Lung (tissue), 12 donors: Measurements from ENCODE around the gene DLL1. TPM values are rescaled to one million over a fixed set of nuclear protein-coding genes. Genes with fewer than 3 reads are reported as not detected.

Source experiments
- ATAC-seq: fragments of 200-7000 bp; cut with Tn5 transposase; one replicate; pipeline ENCODE4 v1.9.1; 2020; ENCODE audit warnings: moderate number of reproducible peaks; ENCODE audit not compliant: insufficient read depth, low FRiP score
- DNase-seq, 3 donors: peaks; one replicate each; pipeline ENCODE4 v3.0.0-alpha.2; 2013 to 2017
- H3K27ac ChIP-seq, 2 donors: one replicate each; pipeline ENCODE4 v1.5.1; 2013; ENCODE audit warnings: mild to moderate bottlenecking in 2 of 2, moderate library complexity in 2 of 2, control low read depth in 1 of 2, inconsistent platforms in 1 of 2, low read depth in 1 of 2, low read length in 1 of 2
- H3K27me3 ChIP-seq, 3 donors: one replicate each; pipeline ENCODE4 v1.5.1; 2013; ENCODE audit warnings: low read length in 2 of 3; ENCODE audit not compliant: control insufficient read depth in 3 of 3, insufficient read depth in 3 of 3
- H3K36me3 ChIP-seq, 4 donors: one replicate each; pipeline ENCODE4 v1.5.1; 2013; ENCODE audit warnings: low read length in 4 of 4, mild to moderate bottlenecking in 1 of 4, moderate library complexity in 1 of 4; ENCODE audit not compliant: control insufficient read depth in 4 of 4, insufficient read depth in 4 of 4
- H3K4me1 ChIP-seq, 5 donors: one replicate each; pipeline ENCODE4 v1.5.1; 2013; ENCODE audit warnings: low read length in 5 of 5, mild to moderate bottlenecking in 2 of 5, moderate library complexity in 1 of 5; ENCODE audit not compliant: control insufficient read depth in 5 of 5, insufficient read depth in 5 of 5
- H3K4me3 ChIP-seq: one replicate; pipeline ENCODE4 v1.5.1; 2013; ENCODE audit warnings: mild to moderate bottlenecking, control low read depth, moderate library complexity
- H3K9ac ChIP-seq, 2 donors: one replicate each; pipeline ENCODE4 v1.5.1; 2013; ENCODE audit warnings: low read length in 2 of 2, control low read depth in 1 of 2; ENCODE audit not compliant: insufficient read depth in 1 of 2
- H3K9me3 ChIP-seq, 4 donors: one replicate each; pipeline ENCODE4 v1.5.1; 2013; ENCODE audit warnings: low read length in 3 of 4, mild to moderate bottlenecking in 1 of 4, moderate library complexity in 1 of 4; ENCODE audit not compliant: control insufficient read depth in 4 of 4, insufficient read depth in 3 of 4
- WGBS, 2 donors: extraction: QIAGEN DNeasy Blood & Tissue Kit; methylation state at CpG; one replicate each; pipeline ENCODE4 v1.1.7; 2013; 5-methylcytosine and 5-hydroxymethylcytosine counted together
- polyA plus RNA-seq, 2 donors: library from polyadenylated mRNA; stranded (reverse); fragments of 200-250 nt; gene quantifications; one replicate each; pipeline ENCODE4 v1.2.1, GENCODE V29; 2013
- total RNA-seq, 2 donors: library from RNA; depleted of rRNA in 1 of 2; stranded (reverse); fragments of >200 nt in 1 of 2; gene quantifications; one replicate each; pipeline ENCODE4 v1.2.1, GENCODE V29; 2014 to 2021
- TF ChIP-seq, protein P1 (sequence below): IDR thresholded peaks from 2 replicates; pipeline ENCODE4 v1.5.1; 2012; ENCODE audit warnings: mild to moderate bottlenecking; ENCODE audit errors: control extremely low read depth, extremely low read depth
- donor health status: control.
- donor health status: control.
- donor health status: Bipolar disorder and iron deficiency.
- donor health status: healthy.
- donor health status: DM: yes; HTN: yes; CAD: no.

Gene DLL1
- total and polyA plus RNA-seq, 4 donors = 6.2 to 16.9 (median 13.2) TPM

GRCh38 chr6:170264086-170264485 is 26.8 kb downstream of the DLL1 start:
- H3K36me3 ChIP-seq = no peaks in the 10 kb centered on the region
- TF ChIP-seq, protein P1, sequence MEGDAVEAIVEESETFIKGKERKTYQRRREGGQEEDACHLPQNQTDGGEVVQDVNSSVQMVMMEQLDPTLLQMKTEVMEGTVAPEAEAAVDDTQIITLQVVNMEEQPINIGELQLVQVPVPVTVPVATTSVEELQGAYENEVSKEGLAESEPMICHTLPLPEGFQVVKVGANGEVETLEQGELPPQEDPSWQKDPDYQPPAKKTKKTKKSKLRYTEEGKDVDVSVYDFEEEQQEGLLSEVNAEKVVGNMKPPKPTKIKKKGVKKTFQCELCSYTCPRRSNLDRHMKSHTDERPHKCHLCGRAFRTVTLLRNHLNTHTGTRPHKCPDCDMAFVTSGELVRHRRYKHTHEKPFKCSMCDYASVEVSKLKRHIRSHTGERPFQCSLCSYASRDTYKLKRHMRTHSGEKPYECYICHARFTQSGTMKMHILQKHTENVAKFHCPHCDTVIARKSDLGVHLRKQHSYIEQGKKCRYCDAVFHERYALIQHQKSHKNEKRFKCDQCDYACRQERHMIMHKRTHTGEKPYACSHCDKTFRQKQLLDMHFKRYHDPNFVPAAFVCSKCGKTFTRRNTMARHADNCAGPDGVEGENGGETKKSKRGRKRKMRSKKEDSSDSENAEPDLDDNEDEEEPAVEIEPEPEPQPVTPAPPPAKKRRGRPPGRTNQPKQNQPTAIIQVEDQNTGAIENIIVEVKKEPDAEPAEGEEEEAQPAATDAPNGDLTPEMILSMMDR = no peak
- H3K27ac ChIP-seq = no peak overlapping the region
- 87 to 94% methylated on average over 7 of the region's 7 CpGs for WGBS, 2 donors
- H3K9ac ChIP-seq = no peak overlapping the region
- peaks cover 0 to 16% (median 0%) of the 10 kb centered on the region in 3 donors for H3K27me3 ChIP-seq
- peaks cover 0 to 34% (median 8%) of the 10 kb centered on the region in 5 donors for H3K4me1 ChIP-seq
- H3K9me3 ChIP-seq = no peaks in the 10 kb centered on the region
- DNase-seq (no peak), ATAC-seq (no peak)
- H3K4me3 ChIP-seq = no peak overlapping the region

DNA sequence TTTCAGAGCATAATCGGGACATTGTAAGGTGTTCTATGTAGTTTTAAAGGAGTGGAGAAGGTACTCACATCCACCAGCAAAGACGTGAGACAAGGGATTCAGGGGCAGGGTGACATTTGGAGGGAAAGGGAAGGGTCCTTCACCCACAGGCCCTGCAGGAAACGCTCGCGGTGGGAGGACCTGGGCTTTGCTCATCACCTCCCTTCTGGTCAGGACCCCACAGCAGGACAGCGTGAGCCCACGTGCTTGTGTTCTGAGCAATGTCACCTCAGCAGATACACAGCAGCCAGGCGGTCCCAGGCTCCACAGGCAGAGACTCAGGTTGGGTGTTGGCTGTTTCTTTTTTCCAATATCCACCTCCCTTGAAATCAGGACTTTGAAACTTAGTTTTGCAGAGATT is 27.5 kb downstream of the DLL1 start:
- no peak overlapping the region for H3K27ac ChIP-seq
- H3K36me3 ChIP-seq = no peaks in the 10 kb centered on the region
- DNase-seq (no peak), ATAC-seq (no peak)
- H3K9me3 ChIP-seq = no peaks in the 10 kb centered on the region
- WGBS, 2 donors = 89 to 90% methylated on average over 8 of the region's 8 CpGs
- TF ChIP-seq, protein P1 = no peak
- H3K27me3 ChIP-seq = peaks cover 0 to 16% (median 0%) of the 10 kb centered on the region in 3 donors
- H3K4me3 ChIP-seq = no peak overlapping the region
- peaks cover 0 to 31% (median 8%) of the 10 kb centered on the region in 5 donors for H3K4me1 ChIP-seq
- no peak overlapping the region for H3K9ac ChIP-seq

DNA sequence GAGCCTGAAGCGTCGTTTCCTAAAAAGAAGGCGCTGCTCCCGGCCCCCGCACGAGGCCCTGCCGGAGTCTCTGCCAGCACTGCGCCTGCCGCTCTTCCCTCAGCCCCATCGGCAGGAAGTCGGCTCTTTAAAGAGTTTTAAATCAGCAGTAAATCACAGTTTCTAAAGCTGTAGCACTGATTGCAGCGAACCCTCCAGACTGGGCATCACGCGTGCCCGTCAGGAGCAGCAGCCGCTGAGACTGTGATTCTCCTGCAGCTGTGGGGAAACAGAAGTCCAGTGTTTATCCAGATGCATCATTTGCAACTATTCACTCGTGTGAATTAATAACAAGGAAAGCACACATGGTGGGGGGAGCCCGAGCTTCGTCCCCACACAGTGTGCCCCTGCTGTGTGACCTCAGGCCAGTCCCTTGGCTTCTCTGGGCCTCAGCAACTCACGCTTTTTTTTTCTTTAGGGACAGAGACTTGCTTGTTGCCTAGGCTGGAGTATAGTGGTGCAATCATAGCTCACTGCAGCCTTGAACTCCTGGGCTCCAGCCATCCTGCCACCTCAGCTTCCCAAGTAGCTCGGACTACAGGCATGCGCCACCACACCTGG is 28.3 kb downstream of the DLL1 start:
- H3K9me3 ChIP-seq = no peaks in the 10 kb centered on the region
- H3K4me3 ChIP-seq = no peak overlapping the region
- no peak overlapping the region for H3K27ac ChIP-seq
- TF ChIP-seq, protein P1 = no peak
- H3K36me3 ChIP-seq = no peaks in the 10 kb centered on the region
- no peak overlapping the region for H3K9ac ChIP-seq
- ATAC-seq = no peak
- H3K4me1 ChIP-seq = peaks cover 0 to 31% (median 8%) of the 10 kb centered on the region in 5 donors
- WGBS, 2 donors = 61 to 71% methylated on average over 22 of the region's 22 CpGs
- peaks cover 0 to 16% (median 0%) of the 10 kb centered on the region in 3 donors for H3K27me3 ChIP-seq
- DNase-seq = peak in 1 of 3 donors; percentile 58
